ENCODE data around the gene PFKP.
"Not testable (repeated sequence)": the region's sequence is repeated elsewhere in the genome, so short reads cannot be mapped to it uniquely, and the experiment has no call there.

The PFKP gene

DNA sequence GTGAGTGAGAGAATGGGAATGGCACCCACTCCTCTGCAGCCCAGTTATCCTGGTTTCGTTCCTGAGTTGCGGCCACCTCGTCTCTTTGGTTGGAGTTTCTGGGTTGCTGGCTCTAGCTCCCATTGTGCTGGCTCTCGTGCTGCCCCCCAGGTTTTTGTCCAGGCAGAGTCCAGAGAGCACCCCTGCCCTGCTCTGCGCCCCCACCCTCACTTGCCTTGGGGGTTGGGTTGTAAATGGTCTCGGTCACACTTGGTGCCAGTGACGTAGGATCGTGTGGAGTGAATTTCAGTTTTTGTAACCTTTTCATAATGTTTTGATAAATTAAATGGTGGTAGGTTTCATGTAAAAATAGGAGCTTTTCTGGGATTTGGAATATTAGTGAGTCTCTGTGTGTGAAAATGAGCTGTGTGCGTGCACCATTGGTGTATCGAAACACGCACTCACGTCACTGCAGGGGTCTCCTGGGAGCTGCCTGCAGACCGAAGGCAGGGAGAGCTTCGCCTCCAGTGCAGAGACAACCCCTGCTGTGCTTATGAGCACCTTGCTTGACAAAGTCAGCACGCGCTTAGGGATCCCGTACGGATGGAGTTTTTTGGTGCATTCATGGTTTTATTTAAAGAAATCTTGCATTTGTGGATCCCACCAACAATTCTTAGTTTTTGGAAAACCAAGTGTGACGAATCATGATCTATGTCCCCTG, 32.9 kb downstream of the PFKP start:
- no peak for DNase-seq

DNA sequence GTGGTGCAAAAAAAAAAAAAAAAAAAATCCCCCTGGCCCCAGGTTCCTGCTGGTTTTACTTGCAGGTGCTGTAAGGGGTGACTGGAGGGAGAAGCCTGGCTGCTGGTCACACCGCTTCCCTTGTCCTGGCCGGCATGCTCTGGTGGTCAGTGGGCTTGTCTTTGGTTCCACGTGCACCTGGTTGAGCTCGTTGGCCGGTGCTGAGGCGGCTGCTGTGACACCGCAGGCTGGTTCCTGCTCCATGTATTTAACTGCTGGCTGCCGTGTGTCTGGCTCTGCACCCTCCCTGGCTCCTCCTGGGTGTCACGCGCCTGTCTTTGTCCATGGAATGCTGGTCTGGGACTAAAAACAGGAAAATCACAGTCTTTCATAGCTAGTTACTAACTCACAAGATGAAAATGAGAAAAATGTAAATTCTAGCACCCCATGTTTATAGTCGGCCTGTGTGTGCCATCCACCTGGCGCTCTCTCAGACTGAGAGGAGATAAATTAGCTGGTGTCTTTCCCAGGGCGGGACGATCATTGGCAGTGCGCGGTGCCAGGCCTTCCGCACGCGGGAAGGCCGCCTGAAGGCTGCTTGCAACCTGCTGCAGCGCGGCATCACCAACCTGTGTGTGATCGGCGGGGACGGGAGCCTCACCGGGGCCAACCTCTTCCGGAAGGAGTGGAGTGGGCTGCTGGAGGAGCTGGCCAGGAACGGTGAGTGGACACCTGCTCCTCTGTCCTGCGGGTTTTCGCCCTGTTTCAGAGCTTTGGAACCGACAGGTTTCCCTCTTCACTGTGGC, 33.7 kb downstream of the PFKP start:
- no peak for DNase-seq

DNA sequence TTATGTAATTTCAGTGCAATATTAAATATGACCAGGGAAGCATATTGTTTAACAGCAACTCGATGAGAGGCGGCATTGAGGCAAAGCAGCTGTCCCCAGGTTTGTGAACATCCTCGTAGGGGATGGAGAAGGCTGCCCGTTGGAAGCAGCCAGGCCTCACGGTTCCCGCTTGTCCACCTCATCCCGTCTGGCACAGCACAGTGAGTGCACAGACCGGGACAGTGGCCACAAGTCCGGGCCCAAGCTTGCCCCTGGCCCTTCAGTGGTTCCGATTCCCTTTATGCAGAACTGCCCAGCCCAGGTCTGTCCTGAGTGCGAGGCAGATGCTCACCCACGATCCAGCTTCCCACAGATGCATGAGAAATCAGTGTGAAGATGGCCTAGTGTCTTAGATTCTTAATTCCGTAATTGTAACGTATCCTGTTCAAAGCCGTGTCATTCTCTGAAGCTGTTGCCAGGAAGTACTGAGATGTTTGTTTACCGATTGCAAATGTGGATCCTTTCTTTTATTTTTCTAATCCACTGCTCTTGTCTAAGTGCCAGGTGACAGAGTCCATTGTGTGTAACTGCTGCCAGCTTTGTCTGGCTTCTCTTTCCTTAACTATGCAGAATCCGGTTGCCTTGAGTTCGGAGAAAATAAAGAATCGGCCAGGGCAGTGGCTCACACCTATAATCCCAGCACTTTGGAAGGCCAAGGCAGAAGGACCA, 35.5 kb downstream of the PFKP start:
- no peak for DNase-seq

DNA sequence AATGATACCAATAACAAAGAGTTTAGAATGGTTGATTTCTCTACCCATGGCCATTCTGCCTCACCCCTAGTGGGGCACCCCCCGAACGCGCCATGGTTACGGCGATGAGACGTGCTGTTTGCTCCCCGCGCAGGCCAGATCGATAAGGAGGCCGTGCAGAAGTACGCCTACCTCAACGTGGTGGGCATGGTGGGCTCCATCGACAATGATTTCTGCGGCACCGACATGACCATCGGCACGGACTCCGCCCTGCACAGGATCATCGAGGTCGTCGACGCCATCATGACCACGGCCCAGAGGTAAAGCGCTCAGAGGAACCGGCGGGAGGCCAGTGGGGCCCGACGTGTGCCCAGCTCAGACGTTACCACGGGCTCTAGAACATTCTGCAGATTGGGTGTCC, 36.3 kb downstream of the PFKP start:
- no peak for DNase-seq

DNA sequence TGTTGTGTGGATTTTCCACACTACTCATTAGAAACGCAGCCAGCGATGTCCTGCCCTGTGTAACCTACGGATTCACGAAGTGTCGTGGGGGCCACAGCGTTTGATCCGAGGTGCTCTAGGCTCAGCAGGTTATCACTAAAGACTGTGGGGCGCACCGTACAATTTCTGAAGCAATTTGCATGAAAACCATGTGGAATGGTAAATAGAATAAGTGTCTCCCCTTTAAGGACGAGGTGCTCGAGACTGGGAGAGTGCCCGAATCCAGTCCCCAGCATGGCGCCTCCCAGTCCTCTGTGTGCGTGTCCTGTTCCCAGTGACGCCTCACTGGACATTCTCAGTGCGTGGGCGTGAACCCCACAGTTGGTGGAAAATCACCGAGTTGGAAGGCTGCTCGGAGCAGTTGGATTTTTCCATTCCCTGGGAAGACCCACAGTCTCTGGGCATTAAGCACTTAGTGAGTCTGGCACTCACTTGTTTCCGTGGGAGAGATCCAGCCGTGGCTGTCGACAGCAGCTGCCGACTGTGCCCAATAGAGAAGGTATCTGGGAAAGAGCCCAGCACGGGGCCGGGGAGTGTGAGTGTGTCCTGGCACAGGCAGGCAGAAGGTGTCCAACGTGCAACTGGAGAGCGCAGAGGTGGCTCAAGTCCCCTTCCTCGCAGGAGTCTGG, 37.0 kb downstream of the PFKP start:
- no peak for DNase-seq

DNA sequence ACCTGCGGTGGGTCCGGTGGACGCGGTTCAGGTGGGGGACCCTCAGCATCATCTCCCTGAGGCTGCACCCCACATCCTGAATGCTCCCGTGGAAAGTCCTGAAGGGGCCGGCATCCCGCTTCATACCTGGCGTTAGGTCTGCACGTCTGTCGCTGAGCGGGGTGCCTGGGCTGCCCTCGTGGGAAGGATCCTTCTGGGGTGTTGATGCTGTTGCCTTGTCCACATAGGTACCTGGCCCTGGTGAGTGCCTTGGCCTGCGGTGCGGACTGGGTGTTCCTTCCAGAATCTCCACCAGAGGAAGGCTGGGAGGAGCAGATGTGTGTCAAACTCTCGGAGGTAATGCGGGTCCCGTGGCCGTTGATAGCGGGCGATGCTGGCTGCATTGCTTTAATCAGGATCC, 37.8 kb downstream of the PFKP start:
- DNase-seq, result no peak

DNA sequence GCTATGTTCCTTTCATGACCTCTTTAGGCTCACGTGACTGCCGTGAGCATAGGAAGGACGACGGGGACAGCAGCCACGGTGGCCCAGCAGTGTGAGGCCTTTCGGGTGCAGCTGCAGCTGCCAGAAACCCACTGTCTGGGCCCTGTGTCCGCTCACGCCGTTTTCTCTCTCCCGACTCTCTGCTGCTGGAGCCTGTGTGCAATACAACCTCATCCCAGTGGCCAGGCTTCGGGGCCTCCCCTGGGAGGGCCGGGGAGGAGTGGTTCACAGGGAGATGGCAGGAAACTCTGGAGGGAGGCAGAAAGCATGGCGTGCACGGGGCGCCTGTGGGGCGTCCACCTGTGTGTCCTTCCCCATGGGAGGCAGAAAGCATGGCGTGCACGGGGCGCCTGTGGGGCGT, 38.6 kb downstream of the PFKP start:
- no peak for DNase-seq

DNA sequence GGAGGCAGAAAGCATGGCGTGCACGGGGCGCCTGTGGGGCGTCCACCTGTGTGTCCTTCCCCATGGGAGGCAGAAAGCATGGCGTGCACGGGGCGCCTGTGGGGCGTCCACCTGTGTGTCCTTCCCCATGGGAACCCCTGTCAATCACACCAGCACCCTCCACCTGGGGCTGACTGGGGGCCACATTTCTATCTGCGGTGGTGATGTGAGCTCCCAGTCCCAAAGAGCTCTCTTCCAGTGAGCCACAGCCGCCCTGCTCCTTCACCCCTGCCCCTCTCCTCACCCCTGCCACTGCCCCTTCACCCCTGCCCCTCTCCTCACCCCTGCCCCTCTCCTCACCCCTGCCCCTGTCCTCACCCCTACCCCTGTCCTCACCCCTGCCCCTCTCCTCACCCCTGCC, 39.0 kb downstream of the PFKP start:
- not testable (repeated sequence) for DNase-seq

DNA sequence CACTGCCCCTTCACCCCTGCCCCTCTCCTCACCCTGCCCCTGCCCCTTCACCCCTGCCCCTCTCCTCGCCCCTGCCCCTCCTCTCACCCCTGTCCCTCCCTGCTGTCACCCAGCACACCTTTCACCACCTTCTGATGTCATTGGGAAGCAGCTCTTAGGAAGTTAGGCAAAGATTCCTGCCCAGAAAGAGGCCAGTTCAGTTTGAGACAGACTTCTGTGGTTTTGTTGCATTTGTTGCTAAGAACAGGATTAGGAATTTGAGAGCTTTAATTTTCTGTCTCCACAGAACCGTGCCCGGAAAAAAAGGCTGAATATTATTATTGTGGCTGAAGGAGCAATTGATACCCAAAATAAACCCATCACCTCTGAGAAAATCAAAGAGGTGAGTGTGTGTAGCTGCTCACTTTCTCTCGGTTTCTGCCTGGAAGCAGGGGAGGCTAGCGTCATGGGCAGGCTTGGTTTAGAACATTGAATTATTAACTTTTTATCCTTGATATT, 39.6 kb downstream of the PFKP start:
- no peak for DNase-seq

DNA sequence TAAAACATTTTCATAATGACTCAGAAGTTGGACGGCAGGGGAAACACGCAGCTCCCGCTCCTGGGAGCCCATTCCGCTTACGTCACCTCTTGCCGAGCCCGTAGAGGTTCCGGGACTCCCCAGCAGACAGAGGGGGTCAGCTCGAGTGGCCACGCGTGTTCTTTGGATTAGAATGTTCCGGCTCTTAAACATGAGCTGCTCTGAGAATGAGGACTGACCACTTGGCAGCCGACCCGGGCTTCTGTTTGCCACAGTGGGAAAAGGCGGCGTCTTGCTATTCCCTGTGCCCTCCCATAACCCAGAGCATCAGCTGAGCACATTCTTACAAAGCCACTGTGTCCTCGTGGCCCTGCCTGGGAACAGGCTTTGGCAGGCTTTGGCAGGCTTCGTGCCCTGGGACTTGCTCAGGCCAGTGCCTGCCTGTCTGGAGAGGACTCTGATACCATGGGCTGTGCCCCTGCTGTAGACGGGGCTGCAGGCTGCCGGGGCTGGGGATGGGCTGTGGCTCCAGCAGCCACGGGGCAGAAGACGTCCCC, 40.1 kb downstream of the PFKP start:
- DNase-seq, result no peak

DNA sequence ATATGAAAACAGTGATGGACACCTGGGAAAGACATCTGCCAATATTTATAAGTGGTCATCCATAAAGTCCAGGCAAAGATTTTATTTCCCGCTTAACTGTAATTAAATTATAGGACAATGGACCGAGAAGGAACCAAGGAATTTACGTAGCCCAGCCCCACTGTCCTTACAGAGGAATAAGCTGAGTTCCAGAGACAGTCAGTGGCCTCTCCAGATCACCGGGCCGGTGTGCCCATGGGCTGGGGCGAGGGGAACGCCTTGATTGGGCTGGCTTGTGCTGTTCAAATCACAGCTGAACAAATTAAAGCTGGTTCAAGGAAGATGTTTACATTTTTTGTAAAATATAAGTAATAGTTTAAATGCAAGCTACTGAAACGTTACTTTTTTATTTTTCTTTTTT, 40.7 kb downstream of the PFKP start:
- DNase-seq, result no peak

DNA sequence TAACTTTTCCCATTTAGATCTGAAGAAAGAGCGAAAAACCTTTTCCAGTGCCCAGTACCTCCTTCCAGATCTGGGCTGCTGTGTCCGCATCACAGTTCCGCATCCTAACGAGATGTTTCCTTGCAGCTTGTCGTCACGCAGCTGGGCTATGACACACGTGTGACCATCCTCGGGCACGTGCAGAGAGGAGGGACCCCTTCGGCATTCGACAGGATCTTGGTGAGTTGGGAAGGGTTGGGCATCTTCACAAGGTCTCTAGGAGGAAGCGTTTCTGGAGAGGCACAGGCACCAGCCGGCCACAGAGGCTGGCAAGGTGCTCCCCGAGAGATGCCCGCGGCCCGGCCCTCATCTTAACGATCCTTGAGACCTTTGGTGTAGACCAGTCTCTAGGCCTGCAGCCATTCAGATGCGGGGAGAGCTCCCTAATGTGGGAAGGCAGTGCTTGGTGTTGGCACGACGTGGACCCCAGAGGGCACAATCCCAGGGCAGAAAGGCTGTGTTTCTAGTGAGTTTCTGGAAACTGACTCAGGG, 41.3 kb downstream of the PFKP start:
- DNase-seq, result no peak

DNA sequence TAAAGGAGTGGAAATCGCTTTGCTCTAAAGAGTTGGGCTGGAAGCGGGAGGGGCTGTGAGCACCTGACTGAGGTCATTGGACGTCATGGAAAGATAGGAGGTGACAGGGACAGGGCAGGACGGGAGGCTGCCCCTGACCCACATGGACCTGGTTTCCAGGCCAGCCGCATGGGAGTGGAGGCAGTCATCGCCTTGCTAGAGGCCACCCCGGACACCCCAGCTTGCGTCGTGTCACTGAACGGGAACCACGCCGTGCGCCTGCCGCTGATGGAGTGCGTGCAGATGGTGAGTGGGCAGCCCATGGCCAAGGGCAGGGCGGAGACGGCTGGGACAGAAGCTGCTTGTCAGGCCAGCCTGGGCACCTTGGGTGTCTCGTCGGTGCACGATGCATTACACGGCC, 41.8 kb downstream of the PFKP start:
- no peak for DNase-seq

DNA sequence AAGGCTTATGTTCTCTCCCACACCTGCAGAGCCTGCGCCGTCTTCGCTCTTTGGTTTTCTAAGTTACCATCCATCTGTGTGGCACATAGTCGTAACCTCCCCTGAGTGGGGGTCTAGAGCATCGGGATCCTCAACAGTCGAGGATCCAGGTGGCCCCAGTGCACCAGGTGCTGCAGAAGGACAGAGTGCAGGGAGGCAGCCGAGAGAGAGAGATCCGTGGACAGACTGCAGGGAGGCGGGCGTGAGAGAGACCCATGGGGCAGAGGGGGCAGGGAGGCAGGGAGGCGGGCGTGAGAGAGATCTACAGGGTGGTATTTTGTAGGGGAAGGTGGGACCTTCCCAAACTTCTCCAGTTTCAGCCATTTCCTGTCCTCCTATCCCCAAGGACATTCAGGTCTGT, 42.3 kb downstream of the PFKP start:
- DNase-seq, result no peak

DNA sequence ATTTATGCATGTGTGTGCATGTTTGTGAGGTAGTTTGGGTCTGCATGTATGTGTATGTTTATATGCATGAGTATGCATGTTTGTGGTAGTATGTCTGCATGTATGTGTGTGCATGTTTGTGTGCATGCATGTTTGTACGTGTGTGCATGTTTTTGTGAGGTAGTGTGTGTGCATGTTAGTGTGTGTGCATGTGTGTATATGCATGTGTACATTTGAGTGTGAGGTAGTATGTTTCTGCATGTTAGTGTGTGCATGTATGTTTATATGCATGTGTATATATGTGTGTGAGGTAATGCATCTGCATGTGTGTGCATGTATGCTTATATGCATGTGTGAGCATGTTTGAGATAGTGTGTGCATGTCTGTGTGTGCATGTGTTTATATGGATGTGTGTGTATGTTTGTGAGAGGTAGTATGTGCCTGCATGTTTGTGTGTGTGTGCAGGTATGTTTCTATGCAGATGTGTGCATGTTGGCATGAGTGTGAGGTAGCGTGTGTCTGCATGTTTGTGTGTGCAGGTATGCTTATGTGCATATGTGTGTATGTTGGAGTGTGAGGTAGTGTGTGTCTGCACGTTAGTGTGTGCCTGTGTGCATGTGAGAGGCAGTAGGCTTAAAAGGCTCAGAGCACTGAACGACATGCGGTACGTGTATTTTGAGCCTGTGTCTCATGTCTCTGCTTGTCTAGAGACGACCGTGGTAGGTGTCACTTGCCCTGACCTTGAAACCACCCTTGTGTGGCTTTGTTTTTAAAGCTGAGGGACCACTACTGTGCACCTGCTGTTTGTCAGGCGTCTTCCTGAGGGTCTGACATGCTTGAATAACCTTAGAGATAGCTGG, 43.7 kb downstream of the PFKP start:
- DNase-seq, result no peak

DNA sequence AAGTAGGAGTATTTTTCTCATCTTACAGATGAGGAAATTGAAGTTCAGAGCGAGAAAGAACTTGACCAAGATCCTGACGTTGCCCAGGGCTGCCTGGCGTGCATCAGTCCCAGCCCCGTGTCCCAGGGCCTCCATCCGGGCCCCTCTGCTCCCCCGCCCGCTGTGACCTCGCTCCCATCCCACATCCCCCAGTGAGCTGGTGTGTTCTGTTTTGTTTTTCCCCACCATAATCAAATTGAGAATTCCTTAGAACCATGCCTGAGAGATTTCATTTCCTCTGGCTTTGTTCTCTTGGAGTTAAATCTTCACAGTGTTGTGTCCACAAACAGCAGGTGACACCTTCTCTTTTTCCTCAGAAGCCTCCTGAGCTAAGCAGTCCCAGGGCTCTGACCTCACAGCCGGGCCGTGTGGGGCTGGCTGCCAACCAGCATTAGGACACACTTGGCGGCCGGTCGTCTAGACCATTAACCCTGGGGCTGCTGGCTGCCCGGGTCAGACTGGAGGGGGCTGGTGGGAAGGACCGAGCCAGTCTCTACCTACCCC, 44.3 kb downstream of the PFKP start:
- DNase-seq, result no peak

DNA sequence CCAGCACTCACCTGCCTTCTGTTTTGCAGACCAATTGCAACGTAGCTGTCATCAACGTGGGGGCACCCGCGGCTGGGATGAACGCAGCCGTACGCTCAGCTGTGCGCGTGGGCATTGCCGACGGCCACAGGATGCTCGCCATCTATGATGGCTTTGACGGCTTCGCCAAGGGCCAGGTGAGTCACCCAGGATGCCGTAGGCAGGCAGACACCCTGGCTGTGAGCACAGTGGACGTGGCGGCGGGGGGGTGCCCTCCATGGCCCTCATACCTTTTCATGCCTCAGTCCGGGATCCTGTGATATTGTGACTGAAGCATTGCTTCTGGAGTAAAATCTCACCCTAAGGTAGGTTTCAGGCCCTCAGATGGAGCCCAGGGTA, 46.0 kb downstream of the PFKP start:
- no peak for DNase-seq

DNA sequence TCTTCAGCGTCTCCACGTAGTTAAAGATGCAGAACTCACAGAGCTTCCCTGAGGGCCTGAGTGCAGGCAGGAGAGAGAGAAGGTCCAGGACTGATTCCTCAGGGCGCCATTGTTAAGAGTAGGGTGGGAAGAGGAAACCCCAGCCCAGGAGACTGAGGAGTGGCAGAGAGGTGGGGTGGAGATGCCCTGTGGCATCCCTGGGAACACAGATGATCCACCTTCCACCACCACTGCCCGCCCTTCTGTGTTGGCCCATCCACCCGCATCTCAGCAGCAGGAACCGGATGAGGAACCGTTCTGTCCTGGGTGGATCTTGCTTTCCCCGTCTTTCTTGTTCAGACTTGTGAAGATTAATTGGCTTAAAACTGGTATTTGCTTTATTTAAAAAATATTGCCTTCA, 48.3 kb downstream of the PFKP start:
- no peak for DNase-seq

DNA sequence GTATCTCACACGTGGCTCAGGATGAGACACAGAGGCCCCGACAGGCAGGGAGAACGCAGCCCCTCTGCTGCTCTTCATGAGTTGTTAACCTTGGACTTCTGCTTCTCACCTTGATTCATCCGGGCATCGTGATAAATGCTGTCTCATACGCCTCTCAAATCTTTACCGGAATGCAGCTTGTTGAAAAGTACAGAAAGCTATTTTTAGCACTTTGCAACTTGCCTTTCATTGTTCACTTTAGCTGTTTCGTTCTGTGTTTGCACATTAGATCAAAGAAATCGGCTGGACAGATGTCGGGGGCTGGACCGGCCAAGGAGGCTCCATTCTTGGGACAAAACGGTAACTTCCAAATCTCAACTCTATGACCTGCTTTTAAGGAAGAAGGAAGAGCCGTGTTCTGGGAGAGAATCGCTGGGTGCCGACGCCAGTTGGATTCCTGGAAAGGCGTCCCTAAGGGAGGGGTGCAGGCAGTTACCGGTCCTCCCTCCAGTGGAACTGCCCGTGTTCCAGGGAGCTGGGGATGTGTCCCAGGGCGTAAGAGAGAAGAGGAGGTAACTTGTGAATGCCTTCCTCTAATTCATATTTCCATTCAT, 49.3 kb downstream of the PFKP start:
- no peak for DNase-seq

DNA sequence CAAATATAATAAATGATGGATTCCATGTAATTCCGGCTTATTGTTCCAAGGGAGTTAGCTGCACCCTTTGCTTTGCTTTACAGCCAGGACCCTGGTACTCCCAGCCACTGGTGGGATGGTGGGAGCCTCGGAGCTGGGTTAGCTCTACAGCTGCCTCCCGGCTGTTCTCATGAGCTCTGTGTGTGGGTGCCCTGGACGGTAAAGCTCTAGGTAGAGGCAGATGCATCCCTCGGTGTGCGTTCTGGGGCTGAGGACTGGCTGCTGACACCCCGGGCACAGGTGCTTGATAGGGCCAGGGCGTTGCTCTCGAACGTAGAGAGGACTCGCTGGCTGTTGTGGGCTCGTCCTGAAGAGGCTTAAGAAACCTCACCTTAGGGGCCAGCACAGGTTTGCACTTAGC, 50.1 kb downstream of the PFKP start:
- DNase-seq, result no peak

DNA sequence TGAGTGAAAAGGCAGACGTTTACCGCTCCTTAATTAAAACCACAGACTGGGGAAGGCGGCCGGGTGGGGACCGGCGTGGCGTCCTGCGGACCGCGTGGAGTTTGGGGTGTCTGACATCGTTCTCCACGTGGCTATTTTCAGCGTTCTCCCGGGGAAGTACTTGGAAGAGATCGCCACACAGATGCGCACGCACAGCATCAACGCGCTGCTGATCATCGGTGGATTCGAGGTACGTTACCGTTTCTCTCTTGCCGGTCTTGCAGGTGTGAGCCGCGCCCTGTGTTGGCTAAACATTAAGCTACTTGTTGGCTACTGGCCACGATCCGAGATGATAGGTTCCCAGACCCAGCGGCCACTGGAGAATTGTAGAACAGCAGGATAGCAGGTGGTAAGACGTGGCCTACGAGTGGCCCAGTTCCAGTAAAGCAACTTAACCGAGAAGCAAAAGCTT, 51.3 kb downstream of the PFKP start:
- DNase-seq, result no peak
